Astrocyte (in vitro differentiated cells and primary cell): Measurements from ENCODE around the gene NLGN4Y. TPM values are rescaled to one million over a fixed set of nuclear protein-coding genes. Genes with fewer than 3 reads are reported as not detected.

Source experiments
- DNase-seq: peaks from one replicate; pipeline ENCODE4 v3.0.0-alpha.2; 2010; ENCODE audit warnings: low read depth
- FAIRE-seq: peaks from 2 replicates; lab custom pipeline; 2011; peaks lifted over from hg19 to GRCh38; lab: Jason Lieb, UNC
- H2AFZ ChIP-seq: 2 replicates; pipeline ENCODE4 v1.6.0; 2012; ENCODE audit warnings: low read depth, low read length, inconsistent platforms
- H3K27ac ChIP-seq: 2 replicates; pipeline ENCODE4 v1.5.1; 2011; ENCODE audit warnings: low read depth, low read length, inconsistent platforms
- H3K27me3 ChIP-seq: 2 replicates; pipeline ENCODE4 v1.6.0; 2011; ENCODE audit warnings: low read length, inconsistent platforms; ENCODE audit not compliant: insufficient read depth
- H3K36me3 ChIP-seq: 2 replicates; pipeline ENCODE4 v1.5.1; 2011; ENCODE audit warnings: low read length, inconsistent platforms; ENCODE audit not compliant: insufficient read depth
- H3K4me1 ChIP-seq: 2 replicates; pipeline ENCODE4 v1.5.1; 2011; ENCODE audit warnings: low read length, inconsistent platforms; ENCODE audit not compliant: insufficient read depth
- H3K4me2 ChIP-seq: 2 replicates; pipeline ENCODE4 v1.6.0; 2012; ENCODE audit warnings: low read length, inconsistent platforms
- H3K4me3 ChIP-seq: 2 replicates; pipeline ENCODE4 v1.5.1; 2011; ENCODE audit warnings: low read depth, mild to moderate bottlenecking, low read length, inconsistent platforms; ENCODE audit not compliant: insufficient read depth
- H3K79me2 ChIP-seq: 2 replicates; pipeline ENCODE4 v1.6.0; 2012; ENCODE audit warnings: mild to moderate bottlenecking, low read length, inconsistent platforms; ENCODE audit not compliant: insufficient read depth
- H3K9ac ChIP-seq: 2 replicates; pipeline ENCODE4 v1.6.0; 2012; ENCODE audit warnings: mild to moderate bottlenecking, low read length, inconsistent platforms
- H3K9me3 ChIP-seq: 2 replicates; pipeline ENCODE4 v1.5.1; 2012; ENCODE audit warnings: low read depth, mild to moderate bottlenecking, low read length, inconsistent platforms; ENCODE audit not compliant: insufficient read depth
- H4K20me1 ChIP-seq: 2 replicates; pipeline ENCODE4 v1.6.0; 2012; ENCODE audit warnings: low read length, inconsistent platforms; ENCODE audit not compliant: insufficient read depth
- H3K27ac Mint-ChIP-seq: one replicate; pipeline ENCODE4 v1.8.0; 2021; ENCODE audit warnings: mild to moderate bottlenecking, mixed read lengths; ENCODE audit not compliant: unreplicated experiment
- H3K27me3 Mint-ChIP-seq: one replicate; pipeline ENCODE4 v1.8.0; 2021; ENCODE audit warnings: low read depth, mixed read lengths; ENCODE audit not compliant: unreplicated experiment
- H3K36me3 Mint-ChIP-seq: one replicate; pipeline ENCODE4 v1.8.0; 2021; ENCODE audit warnings: low read depth, mixed read lengths; ENCODE audit not compliant: unreplicated experiment
- H3K4me1 Mint-ChIP-seq: one replicate; pipeline ENCODE4 v1.8.0; 2021; ENCODE audit warnings: low read depth, mixed read lengths; ENCODE audit not compliant: unreplicated experiment
- H3K4me3 Mint-ChIP-seq: one replicate; pipeline ENCODE4 v1.8.0; 2021; ENCODE audit warnings: mild to moderate bottlenecking, moderate library complexity, mixed read lengths; ENCODE audit not compliant: unreplicated experiment
- H3K9me3 Mint-ChIP-seq: one replicate; pipeline ENCODE4 v1.8.0; 2021; ENCODE audit warnings: mild to moderate bottlenecking, mixed read lengths; ENCODE audit not compliant: unreplicated experiment
- CTCF ChIP-seq: IDR thresholded peaks from 2 replicates; pipeline ENCODE4 v1.5.1; 2011; ENCODE audit warnings: low read depth, mild to moderate bottlenecking, inconsistent platforms, low read length, moderate library complexity; ENCODE audit not compliant: insufficient read depth
- EZH2 ChIP-seq: IDR thresholded peaks from 2 replicates; pipeline ENCODE4 v1.6.1; 2012; ENCODE audit warnings: mild to moderate bottlenecking, low read length, inconsistent platforms; ENCODE audit not compliant: insufficient read depth
- total RNA-seq: library from RNA; stranded (reverse); gene quantifications from 2 replicates; pipeline ENCODE4 v1.2.1, GENCODE V29; 2021

NLGN4Y gene
- total RNA-seq, 1 donor from 2014 or later = 19.7 TPM

- H3K9me3 ChIP-seq = no peaks in the 10 kb centered on the region
- no peaks in the 10 kb centered on the region for H3K36me3 Mint-ChIP-seq
- H3K27me3 ChIP-seq = no peaks in the 10 kb centered on the region
- DNase-seq (no peak), FAIRE-seq (no peak)
- no peak overlapping the region for H3K4me2 ChIP-seq
- H3K9ac ChIP-seq = no peak overlapping the region
- no peak overlapping the region for H3K27ac Mint-ChIP-seq
- TF ChIP-seq CTCF (no peak), EZH2 (no peak)
- no peak overlapping the region for H2AFZ ChIP-seq
- H3K9me3 Mint-ChIP-seq = peaks cover 4% of the 10 kb centered on the region
- H4K20me1 ChIP-seq = no peaks in the 10 kb centered on the region
- no peaks in the 10 kb centered on the region for H3K4me1 Mint-ChIP-seq
- no peaks in the 10 kb centered on the region for H3K4me1 ChIP-seq
- no peaks in the 10 kb centered on the region for H3K27me3 Mint-ChIP-seq
- no peak overlapping the region for H3K4me3 ChIP-seq
- no peaks in the 10 kb centered on the region for H3K36me3 ChIP-seq
- H3K4me3 Mint-ChIP-seq = no peak overlapping the region
- no peaks in the 10 kb centered on the region for H3K79me2 ChIP-seq
- H3K27ac ChIP-seq = no peak overlapping the region
Observed at GRCh38 chrY:14618513-14618912, 94.2 kb downstream of the NLGN4Y start.

GRCh38 chrY:14628208-14628607, 103.9 kb downstream of the NLGN4Y start:
- H3K4me3 Mint-ChIP-seq = no peak overlapping the region
- H3K27ac Mint-ChIP-seq = no peak overlapping the region
- H3K27ac ChIP-seq = no peak overlapping the region
- no peaks in the 10 kb centered on the region for H3K9me3 ChIP-seq
- H3K9me3 Mint-ChIP-seq = no peaks in the 10 kb centered on the region
- H3K79me2 ChIP-seq = no peaks in the 10 kb centered on the region
- H3K4me1 ChIP-seq = peaks cover 5% of the 10 kb centered on the region
- no peaks in the 10 kb centered on the region for H3K27me3 Mint-ChIP-seq
- no peak overlapping the region for H3K4me2 ChIP-seq
- no peak for TF ChIP-seq EZH2
- no peak for TF ChIP-seq CTCF
- H4K20me1 ChIP-seq = no peaks in the 10 kb centered on the region
- DNase-seq = no peak
- no peak overlapping the region for H3K4me3 ChIP-seq
- H3K9ac ChIP-seq = no peak overlapping the region
- FAIRE-seq = no peak
- H2AFZ ChIP-seq = no peak overlapping the region
- H3K36me3 Mint-ChIP-seq = no peaks in the 10 kb centered on the region
- peaks cover 3% of the 10 kb centered on the region for H3K4me1 Mint-ChIP-seq
- H3K36me3 ChIP-seq = no peaks in the 10 kb centered on the region
- no peaks in the 10 kb centered on the region for H3K27me3 ChIP-seq

DNA sequence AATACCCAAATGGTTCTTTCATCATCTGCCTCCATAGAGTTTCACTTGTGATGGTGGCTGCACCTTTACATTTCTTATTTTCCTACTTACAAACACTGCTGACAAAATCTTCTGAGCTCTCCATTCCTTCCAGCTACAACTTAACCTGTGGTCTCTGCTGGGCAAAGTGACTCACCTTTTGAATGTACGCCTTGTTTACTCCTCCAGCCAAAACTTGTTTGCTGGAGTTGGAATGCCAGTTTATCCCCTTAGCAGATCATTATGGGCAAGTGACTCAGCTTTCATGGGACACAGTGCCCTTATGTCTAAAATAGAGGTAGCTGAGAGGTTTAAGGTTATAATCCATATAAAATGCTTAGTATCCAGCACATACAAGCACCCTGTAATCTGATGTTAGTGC, 107.3 kb downstream of the NLGN4Y start:
- H3K4me1 Mint-ChIP-seq = no peaks in the 10 kb centered on the region
- no peak overlapping the region for H3K4me2 ChIP-seq
- FAIRE-seq = no peak
- peaks cover 5% of the 10 kb centered on the region for H3K4me1 ChIP-seq
- H3K4me3 Mint-ChIP-seq = no peak overlapping the region
- no peak overlapping the region for H2AFZ ChIP-seq
- no peaks in the 10 kb centered on the region for H4K20me1 ChIP-seq
- no peaks in the 10 kb centered on the region for H3K79me2 ChIP-seq
- H3K27ac Mint-ChIP-seq = no peak overlapping the region
- H3K9ac ChIP-seq = no peak overlapping the region
- no peaks in the 10 kb centered on the region for H3K9me3 Mint-ChIP-seq
- H3K36me3 ChIP-seq = no peaks in the 10 kb centered on the region
- TF ChIP-seq CTCF (no peak), EZH2 (no peak)
- H3K27ac ChIP-seq = no peak overlapping the region
- H3K4me3 ChIP-seq = no peak overlapping the region
- no peaks in the 10 kb centered on the region for H3K36me3 Mint-ChIP-seq
- H3K27me3 ChIP-seq = no peaks in the 10 kb centered on the region
- DNase-seq = no peak
- H3K27me3 Mint-ChIP-seq = no peaks in the 10 kb centered on the region
- H3K9me3 ChIP-seq = no peaks in the 10 kb centered on the region
